H54 (cell line): ENCODE data around the gene OR4D9.
"Not testable (repeated sequence)": the region's sequence is repeated elsewhere in the genome, so short reads cannot be mapped to it uniquely, and the experiment has no call there.

ENCODE experiments used
- DNase-seq: peaks from one replicate; pipeline ENCODE4 v3.0.0; 2011; ENCODE audit warnings: low spot score, mixed read lengths; ENCODE audit not compliant: insufficient read length
- FAIRE-seq: peaks from 3 replicates; lab custom pipeline; 2011; peaks lifted over from hg19 to GRCh38; lab: Jason Lieb, UNC
- POLR2A ChIP-seq: IDR thresholded peaks from 2 replicates; pipeline ENCODE4 v1.6.1; 2011; ENCODE audit warnings: low read depth, mild to moderate bottlenecking, low read length

The OR4D9 gene

DNA sequence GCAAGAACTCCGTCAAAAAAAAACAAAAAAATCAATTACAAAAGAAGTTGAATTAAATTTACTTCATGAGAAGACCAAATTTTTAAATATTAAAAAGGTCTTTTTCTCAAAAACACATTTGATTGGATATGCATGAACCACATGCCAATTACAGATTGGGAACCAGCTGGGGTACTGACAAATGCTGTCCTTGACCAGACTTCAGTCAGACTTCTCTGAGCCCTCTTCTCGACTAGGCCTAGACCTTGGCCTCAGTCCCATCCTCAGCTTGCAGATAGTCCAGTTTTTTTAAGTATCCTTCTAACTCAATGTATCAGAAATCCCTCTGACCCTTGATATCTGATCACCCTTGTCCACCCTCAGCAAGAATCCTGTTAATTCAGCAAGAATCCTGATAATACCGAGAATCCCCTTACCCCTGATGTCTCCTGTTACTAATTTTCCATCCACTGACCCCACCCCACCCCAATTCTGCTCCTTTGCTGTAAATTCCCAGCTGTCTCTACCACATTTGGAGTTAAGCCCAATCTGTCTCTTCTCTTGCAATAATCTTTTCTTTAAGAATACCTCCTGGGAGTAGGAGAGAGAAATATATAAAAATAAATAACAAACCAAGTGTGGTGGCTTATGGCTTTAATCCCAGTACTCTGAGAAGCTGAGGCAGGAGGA lies 30.9 kb downstream of the OR4D9 start:
- FAIRE-seq (no peak), DNase-seq (no peak)
- TF ChIP-seq POLR2A = no peak

- not testable (repeated sequence) for DNase-seq, FAIRE-seq
Measured at GRCh38 chr11:59543713-59544112, 32.4 kb downstream of the OR4D9 start.

- FAIRE-seq = no peak
- DNase-seq = no peak
- no peak for TF ChIP-seq POLR2A
Measured at GRCh38 chr11:59544869-59545178, 33.5 kb downstream of the OR4D9 start.

- peak; percentile 93 for FAIRE-seq
- no peak for DNase-seq
- TF ChIP-seq POLR2A = no peak; the same call in 1 of the 2 replicates
Measured at GRCh38 chr11:59545179-59546020, 34.1 kb downstream of the OR4D9 start.

DNA sequence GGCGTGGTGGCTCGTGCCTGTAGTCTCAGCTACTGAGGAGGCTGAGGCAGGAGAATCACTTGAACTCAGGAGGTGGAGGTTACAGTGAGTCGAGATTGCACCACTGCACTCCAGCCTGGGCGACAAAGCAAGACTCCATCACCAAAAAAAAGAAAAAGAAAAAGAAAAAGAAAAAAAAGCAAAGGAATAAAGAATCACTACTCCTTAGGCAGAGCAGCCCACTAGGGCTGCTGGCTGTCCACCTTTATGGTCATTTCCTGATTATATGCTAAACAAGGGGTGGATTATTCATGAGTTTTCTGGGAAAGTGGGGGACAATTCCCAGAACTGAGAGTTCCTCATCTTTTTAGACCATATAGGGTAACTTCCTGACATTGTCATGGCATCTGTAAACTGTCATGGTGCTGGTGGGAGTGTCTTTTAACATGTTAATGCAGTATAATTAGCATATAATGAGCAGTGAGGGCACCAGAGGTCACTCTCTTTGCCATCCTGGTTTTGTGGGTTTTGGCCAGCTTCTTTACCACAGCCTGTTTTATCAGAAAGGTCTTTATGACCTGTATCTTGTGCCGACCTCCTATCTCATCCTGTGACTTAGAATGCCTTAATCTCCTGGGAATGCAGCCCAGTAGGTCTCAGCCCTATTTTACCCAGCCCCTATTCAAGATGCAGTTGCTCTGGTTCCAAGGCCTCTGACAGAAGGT lies 36.4 kb downstream of the OR4D9 start:
- FAIRE-seq = not testable (repeated sequence)

GRCh38 chr11:59548309-59548656 lies 36.9 kb downstream of the OR4D9 start:
- FAIRE-seq = no peak
- no peak for TF ChIP-seq POLR2A
- DNase-seq = no peak

More for the DNA sequence above, 36.4 kb downstream of the OR4D9 start:
- not testable (repeated sequence) for DNase-seq

- no peak for DNase-seq
- TF ChIP-seq POLR2A = no peak; the same call in 1 of the 2 replicates
- no peak for FAIRE-seq
Measured at GRCh38 chr11:59550368-59550841, 39.1 kb downstream of the OR4D9 start.

- FAIRE-seq (no peak), DNase-seq (no peak)
- TF ChIP-seq POLR2A = no peak
Measured at GRCh38 chr11:59550842-59551658, 39.7 kb downstream of the OR4D9 start.

DNA sequence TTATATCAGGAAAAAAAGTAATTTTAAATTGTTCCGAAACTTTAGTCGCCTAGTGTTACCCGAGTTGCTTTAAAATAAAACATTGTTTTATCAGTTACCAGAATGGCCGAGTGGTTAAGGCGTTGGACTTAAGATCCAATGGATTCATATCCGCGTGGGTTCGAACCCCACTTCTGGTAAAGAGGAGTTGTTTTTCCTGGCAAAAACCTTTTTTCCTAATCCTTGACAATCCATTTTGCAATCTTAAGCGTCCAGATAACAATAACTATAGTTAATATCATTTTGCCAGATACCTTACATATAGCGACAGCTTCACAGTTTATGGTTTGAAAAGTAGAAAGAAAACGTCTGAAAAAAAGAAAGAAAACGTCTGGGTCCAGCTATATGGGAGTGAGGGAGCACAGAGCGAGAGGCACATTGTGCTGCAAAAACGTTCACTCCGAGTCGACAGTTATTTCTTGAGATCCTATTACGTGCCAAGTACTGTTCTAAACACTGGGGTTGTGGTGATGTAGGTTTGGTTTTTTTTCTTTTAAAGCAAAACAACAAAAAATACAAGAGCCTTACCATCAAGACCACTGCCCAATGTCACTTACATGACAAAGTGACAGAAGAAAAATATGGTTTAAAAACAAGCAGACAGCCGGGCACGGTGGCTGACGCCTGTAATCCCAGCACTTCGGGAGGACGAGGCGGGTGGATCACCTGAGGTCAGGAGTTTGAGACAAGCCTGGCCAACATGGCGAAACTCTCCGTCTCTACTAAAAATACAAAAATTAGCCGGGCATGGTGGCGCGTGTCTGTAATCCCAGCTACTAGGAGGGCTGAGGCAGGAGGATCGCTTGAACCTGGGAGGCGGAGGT lies 40.6 kb downstream of the OR4D9 start:
- no peak for DNase-seq
- FAIRE-seq = no peak
- no peak for TF ChIP-seq POLR2A

DNA sequence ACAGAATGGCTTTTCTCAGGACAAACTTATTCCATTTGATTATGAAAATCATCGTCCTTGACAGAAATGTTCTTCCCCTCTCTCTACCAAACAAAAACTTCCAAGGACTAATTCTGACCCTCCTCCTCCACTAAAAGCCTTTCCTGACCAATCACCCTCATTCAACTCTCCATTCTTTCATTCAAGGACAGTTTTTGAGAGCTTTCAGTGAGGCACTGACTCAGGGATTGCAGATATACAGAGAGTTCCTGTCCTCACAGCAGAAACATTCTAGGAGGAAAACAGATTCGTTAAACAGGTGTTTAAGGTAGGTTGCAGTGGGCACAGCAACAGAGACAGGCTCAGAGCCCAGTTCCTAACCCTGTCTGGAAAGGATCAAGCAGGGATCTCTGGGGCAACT lies 41.5 kb downstream of the OR4D9 start:
- no peak for DNase-seq
- no peak for FAIRE-seq
- TF ChIP-seq POLR2A = no peak

DNA sequence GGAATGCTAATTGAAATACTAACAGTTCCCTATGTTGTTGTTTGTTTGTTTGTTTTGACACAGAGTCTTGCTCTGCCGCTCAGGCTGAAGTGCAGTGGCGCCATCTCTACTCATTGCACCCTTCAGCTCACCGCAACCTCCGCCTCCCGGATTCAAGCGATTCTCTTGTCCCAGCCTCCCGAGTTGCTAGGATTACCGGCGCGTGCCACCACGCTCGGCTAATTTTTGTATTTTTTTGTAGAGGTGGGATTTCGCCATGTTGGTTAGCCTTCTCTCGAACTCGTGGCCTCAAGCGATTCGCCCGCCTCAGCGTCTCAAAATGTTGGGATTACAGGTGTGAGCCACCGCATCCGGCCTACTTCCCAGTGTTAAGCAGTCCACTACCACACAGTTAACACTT lies 42.0 kb downstream of the OR4D9 start:
- FAIRE-seq = no peak
- no peak for TF ChIP-seq POLR2A
- no peak for DNase-seq

DNA sequence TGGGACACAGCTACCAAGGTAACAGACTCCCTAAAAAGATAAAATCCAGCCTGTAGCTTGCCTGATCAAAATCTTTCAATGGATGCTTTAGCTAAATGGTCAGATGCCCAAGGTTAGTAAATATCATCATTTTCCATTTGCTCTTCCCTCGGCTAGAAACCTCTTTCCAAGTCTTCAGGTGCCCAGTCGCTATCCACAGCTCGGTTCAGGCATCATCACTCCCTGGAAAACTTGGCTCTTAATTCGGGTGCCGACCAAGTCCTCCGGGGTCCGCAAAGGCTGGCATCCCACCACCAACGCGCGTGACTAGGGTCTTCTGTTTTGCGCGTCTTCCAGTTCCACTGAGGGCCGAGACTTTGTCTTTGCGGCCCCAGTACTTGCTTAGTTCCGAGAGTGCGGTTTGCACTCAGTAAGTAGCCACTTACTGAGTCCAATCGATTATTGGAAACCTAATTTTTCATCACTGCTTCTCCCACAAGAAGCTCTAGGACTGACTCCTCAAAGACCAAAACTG lies 44.3 kb downstream of the OR4D9 start:
- DNase-seq (no peak), FAIRE-seq (no peak)
- TF ChIP-seq POLR2A = no peak
